ENCODE data around the gene FUNDC1. TPM values are rescaled to one million over a fixed set of nuclear protein-coding genes. Genes with fewer than 3 reads are reported as not detected.
"Not testable (repeated sequence)": the region's sequence is repeated elsewhere in the genome, so short reads cannot be mapped to it uniquely, and the experiment has no call there.

FUNDC1 gene, protein sequence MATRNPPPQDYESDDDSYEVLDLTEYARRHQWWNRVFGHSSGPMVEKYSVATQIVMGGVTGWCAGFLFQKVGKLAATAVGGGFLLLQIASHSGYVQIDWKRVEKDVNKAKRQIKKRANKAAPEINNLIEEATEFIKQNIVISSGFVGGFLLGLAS
- 31.9 and 32.4 TPM in 2 replicates for total RNA-seq (2014; rRNA removed; shearing (Covaris generic))

DNA sequence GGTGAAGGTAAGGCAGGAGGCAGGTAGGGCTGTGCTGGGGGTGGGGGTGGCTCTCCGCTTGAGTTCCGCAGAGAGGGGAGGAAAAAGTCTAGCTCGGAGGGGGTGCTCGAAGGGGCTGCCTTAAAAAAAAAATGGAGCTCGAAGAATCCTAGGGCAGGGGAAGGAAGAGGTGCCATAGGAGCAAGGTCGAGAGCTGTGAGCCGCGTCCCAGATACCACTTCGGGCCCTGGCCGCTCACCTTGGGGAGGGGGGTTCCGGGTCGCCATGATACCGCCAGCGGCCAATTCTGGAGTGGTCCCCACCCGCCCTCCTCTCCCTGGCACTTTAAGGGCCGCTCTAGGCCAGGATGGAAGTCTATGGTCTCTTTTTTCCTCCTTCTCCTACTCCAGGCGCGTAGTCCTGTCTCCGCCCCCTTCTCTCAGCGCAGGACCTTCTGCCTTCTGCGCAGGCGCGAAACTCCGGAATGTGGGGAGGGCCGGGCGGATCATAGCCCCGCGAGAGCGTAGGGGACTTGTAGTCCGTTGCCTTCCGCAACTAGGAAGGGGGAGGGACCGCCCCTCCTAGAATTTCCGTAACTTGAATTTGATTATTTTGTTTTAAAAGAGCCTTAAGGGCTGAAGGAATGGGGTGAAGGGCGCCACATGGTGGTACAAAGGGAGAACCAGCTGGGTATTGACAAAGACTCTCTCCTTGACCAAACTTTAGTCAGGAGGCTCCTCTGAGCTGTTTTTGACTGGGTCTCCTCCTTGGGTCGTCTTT lies at the start of gene FUNDC1:
TSS of gene FUNDC1 (minus strand) at position 293 of the 759 bp plus-strand sequence. CDS start at position 266, 27 bp downstream.
- DNase-seq (ENCODE audit: low spot score), result peak; percentile 95

DNA sequence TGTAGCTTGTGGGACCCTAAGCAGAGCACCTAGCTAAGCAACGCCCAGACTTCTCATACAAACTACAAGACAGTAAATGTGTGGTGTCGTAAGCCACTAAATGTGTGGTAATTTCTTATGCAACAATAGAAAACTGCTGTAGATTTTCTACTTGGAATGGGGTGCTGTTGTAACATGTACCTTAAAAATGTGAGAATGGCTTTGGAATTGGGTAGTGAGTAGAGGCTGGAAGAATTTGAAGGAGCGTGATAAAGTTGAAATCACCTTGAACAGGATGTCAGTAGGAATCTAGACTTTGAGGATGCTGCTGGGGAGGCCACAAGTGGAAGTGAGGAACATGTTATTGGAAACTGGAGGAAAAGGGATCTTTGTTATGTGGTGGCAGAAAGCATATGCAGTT lies 43.2 kb upstream of the FUNDC1 start:
- DNase-seq (ENCODE audit: low spot score), result no peak

DNA sequence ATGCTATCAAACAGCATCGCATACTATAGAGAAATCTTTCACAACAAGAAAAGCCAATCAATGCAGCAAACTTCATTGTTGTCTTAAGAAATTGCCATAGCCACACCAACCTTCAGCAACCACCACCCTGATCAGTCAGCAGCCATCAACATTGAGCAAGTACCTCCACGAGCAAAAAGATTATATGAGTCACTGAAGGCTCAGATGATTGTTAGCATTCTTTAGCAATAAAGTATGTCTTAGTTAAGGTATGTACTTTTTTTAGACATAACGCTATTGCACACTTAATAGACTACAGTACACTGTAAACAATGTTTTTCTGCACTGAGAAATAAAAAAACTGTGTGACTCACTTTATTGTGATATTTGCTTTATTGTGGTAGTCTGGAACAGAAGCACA lies 37.8 kb upstream of the FUNDC1 start:
- DNase-seq (ENCODE audit: low spot score), result peak; percentile 41

DNA sequence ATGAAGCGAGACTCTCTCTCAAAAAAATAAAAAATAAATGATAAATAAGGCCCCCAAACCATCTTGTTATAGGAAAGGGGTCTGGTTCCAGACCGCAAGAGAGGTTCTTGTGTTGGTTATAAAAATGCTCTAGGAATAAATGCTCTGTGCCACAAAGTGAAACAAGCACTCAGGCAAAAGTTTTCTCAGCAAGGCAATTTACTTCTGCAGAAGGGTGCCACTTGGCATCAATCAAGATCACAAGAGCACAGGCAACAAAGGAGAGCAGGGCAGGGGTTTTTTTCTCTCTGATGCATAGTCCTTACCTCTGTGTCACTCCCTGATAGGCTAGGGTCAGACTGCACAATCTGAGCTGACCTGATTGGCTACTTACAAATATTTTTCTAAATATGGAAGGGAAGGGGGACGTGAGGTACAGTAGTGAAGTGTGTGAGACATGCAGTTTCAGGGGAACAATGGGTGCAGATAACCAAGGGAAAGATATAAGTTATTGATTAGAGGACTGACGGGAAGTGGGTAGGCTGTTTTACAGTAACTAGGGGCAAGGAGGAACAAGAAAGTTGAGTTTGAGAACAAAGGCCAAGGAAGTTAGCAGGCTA lies 29.8 kb upstream of the FUNDC1 start:
- no peak for DNase-seq (ENCODE audit: low spot score)

DNA sequence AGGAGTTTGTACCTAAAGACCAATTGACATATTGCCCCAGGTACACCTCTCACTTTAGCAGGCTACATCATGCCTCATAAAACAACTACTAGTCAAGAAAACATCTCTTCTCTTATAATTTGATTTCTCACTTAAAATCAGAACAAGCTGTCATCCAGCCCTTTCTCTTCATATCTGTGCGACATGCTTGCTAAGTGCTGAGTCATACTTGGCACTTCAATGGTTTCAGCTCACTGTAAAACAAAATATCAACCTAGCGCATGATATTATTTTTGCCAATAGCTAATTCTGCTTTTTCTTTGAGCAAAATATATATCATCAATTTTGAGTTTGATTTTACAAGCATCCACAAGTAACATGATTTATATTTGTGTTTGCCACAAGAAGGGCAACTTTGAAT lies 27.9 kb upstream of the FUNDC1 start:
- DNase-seq (ENCODE audit: low spot score), result peak; percentile 10

DNA sequence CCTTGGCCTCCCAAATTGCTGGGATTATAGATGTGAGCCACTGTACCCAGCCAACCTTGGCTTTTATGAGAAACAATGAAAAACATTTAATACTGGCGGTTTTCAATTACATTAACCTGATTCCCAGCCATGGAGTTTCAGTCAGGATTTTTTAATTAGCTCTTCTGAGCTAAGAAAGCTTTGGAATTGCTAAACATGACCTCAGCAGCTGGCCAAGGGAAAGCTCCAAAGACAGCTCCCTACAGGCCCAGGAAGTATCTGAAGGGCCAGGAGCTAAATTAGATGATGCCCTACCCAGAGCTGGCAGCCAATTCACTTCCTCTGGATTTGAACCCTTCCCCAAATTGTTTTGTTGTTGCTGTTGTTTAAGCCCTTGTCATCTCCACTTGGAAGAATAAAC lies 26.5 kb upstream of the FUNDC1 start:
- DNase-seq (ENCODE audit: low spot score), result peak; percentile 27

DNA sequence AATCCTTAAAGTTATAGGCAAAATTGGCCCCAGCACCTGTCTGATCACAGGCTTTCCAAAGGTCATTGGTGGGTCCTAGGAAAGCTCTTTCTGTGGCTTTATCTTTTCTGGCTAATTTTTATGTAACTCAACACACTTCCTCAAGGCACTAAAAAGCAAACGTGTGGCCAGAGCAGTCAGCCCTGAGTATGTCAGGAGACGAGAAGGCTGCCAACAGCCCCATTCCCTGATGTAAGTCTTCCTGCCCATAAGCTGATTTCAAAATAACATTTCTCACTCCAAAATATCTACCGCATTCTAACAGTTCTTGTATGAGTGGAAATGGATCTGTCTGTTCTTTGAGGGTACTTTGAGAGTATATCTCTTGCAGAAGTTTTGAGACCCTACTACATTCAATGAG lies 25.5 kb upstream of the FUNDC1 start:
- DNase-seq (ENCODE audit: low spot score), result no peak

DNA sequence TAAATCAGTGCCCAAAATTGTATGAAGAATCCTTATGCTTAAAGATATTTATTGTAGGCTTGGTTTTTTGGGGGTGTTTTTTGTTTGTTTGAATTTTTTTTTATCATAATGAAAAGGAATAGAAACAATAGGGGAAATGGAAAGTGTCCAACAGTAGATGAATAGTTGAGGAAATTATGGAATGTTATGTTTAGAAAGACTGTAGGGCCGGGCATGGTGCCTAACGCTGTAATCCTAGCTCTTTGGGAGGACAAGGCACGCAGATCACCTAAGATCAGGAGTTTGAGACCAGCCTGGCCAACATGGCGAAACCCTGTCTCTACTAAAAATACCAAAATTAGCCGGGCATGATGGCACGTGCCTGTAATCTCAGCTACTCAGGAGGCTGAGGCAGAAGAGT lies 19.2 kb upstream of the FUNDC1 start:
- DNase-seq (ENCODE audit: low spot score), result not testable (repeated sequence)

DNA sequence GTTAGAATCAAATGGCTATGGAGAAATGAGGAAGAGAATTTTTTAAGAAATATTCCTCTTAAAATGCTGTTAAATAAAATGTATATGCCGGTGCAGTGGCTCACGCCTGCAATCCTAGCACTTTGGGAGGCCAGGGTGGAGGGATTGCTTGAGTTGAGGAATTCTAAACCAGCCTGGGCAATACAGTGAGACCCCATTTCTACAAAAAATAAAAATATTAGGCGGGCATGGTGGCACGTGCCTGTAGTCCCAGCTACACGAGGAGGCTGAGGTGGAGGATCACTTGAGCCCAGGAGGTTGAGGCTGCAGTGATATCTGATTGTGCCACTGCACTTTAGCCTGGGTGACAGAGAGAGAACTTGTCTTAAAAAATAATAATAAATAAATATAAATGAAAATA lies 7.9 kb upstream of the FUNDC1 start:
- no peak for DNase-seq (ENCODE audit: low spot score)

DNA sequence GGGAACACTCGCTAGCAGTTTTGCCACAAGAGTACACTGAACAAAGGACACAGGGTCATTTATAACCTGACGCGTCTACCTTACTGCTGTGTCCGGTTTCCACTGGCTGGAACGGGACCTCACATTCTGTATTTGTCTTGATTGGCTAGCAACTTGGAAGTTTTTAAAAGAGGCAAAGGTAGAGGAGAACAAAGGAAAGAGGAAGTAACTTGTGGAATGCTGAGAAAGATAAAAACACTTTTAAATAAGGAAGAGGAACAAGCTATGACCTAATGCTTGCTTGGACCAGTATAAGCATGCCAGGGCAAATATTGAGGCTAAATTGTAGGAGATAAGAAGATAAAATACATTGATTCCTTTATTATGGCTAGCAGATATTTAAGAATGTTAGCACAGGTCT lies 2.8 kb upstream of the FUNDC1 start:
- DNase-seq (ENCODE audit: low spot score), result not testable (repeated sequence)

DNA sequence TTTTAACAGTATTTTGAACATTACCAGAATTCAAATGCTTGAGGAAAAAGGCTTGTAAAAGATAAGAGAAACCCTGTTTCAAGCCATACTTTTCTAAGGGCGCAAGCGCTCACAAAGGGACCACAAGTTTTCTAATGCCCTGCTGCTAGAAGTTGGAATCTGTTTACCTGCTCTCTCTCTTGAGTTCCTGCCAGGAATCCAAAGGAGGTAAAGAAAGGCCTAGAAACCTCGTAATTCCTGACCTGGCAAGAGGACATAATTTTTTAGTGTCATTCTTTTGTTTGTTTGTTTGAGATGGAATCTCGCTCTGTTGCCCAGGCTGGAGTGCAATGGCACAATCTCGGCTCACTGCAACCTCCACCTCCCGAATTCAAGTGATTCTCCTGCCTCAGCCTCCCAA lies 1.4 kb upstream of the FUNDC1 start:
- DNase-seq (ENCODE audit: low spot score), result no peak

DNA sequence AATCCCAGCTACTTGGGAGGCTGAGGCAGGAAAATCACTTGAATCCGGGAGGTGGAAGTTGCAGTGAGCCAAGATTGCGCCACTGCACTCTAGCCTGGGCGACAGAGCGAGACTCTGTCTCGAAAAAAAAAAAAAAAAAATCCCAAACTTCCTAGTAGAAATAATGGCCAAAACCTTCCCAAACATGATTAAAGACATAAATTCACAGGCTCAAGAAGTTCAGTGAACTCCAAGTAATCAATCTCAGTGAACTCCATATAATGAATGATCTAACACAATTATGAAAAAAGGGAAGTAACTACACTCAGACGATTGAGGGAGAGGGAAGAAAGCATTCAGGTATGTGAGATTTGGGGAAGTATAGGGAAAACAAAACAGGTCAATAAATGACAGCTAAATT lies 6.5 kb downstream of the FUNDC1 start:
- no peak for DNase-seq (ENCODE audit: low spot score)

DNA sequence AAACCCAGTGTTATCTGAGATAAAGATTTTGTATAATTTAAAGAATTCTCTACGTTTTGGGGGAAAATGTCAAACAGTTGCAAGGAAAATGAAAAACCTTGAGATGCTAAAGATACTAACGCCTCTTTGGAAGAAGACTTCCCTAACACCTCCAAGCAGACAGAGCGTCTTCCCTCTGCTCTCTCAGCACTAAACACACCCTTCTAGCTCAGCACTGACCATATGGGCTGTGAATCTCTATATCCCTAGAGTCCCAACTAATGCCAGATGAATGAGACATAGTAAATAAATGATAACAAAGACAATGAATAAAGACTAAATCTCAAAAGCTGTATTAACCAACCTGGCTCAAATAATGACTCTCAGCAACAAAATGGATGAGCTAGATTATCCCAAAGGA lies 13.3 kb downstream of the FUNDC1 start:
- DNase-seq (ENCODE audit: low spot score), result no peak

DNA sequence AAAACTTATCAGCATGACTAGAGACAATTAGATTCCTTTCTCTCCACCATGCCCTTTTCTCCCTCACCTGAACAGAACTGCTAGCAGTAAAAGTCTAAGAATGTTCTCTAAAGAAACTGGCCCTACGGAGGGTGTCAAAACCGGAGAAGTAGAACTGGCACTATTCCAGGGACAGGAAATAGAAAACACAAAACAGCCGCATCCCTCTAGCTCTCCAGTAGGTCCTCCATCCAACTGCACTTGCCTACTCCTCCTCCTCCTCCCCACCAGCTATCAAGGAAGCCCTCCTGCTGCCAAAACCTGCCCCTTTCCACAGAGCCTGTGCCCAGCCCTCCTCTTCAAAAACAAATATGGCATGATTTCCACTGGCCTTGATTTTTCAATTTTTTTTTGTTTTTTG lies 28.4 kb downstream of the FUNDC1 start:
- DNase-seq (ENCODE audit: low spot score), result no peak

DNA sequence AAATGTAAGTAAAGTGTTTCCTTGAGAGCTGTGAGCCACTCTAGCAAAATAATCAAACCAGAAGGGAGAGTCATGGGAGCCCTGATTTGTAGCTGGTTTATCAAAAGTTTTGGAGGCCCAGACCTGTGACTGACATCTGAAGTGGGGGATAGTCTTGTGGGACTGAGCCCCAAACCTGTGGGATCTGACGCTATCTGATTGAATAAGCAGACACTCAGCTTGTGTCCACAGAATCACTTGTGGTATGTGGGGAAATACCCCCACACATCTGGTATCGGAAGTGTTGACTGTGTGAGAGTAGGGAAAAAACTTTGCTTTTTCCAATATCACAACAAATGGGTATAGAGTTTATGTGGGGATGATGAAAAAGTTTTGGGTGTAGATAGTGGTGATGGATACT lies 35.4 kb downstream of the FUNDC1 start:
- no peak for DNase-seq (ENCODE audit: low spot score)

DNA sequence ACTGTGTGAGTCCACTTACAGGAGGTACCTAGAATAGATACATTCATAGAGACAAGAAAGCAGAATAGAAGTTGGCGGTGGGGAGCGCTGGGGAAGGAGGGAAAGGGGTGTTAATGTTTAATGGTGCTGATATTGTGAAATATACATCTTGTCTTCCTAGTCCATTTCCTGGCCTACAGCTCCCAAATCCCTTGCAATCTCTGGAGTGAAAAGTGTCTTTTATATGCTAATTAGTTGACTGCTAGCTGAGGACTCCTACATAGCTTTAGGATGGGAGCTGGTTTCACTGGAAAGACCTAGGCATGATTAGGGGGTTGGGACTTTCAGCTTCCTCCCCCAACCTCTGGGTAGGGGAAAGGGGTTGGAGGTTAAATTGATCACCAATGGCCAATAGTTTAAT lies 36.0 kb downstream of the FUNDC1 start:
- DNase-seq (ENCODE audit: low spot score), result no peak

DNA sequence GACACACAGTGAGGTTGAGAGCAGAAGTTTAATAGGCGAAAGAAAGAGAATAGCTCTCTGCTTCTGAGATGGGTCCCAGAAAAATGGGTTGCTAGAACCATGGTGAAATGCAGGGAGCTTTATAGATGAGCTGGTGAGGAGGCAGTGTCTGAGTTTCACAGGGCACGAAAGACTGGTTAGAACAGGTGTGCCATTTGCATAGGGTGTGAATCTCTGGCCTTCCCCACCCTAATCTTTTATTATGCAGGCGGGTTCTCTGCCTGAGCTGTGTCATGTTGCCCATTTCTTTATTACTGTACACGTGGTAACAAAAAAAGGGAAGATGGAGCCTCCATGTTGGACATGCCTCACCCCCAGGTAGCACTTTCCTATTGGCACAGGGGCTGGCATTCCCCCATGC lies 39.1 kb downstream of the FUNDC1 start:
- DNase-seq (ENCODE audit: low spot score), result no peak

DNA sequence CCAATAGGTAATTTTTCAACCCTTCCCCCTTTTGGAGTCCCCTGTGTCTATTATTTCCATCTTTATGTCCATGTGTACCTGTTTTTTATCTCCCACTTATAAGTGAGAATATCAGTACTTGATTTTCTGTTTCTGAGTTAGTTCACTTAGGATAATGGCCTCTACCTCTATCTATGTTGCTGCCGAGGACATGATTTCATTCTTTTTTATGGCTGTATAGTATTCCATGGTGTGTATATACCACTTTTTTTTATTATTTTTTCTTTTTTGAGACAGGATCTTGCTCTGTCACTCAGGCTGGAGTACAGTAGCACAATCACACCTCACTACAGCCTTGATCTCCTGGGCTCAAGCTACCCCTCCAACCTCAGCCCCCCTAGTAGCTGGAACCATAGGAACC lies 47.6 kb downstream of the FUNDC1 start:
- DNase-seq (ENCODE audit: low spot score), result no peak

DNA sequence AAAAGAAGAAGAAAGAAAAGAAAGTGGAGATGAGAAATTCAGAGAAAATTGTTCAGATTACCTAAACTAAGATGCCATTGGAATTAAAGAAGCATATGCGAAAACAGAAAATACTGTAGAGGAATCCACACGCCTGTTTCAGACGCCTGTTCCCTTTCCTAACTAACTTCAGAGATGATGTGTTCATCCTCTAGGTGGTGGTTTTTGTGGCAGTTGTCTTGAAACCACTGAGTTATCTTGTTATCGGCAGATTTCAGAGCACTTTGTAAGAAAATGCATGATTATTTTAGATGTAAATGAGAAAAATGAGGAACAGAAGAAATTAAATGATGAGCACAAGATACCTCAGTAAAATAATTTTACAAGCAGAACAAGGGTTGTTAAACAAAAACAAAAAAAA lies 48.3 kb downstream of the FUNDC1 start:
- DNase-seq (ENCODE audit: low spot score), result no peak

DNA sequence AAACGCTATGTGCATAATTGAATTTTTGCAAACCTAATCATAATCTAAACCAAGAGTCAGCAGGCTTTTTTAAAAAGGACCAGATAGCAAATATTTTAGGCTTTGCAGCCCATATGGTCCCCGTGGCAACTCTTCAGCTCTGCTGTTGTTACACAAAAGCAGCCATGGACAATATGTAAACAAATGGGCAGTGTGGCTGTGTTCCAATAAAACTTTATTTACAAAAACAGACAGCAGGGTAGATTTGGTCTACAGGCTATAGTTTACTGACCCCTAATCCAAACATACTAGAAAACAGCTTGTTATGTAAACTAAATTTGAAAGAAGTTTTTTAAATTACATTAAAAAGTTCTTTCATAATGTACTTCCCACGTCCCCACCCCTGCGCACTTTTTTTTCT lies 53.1 kb downstream of the FUNDC1 start:
- DNase-seq (ENCODE audit: low spot score), result no peak

DNA sequence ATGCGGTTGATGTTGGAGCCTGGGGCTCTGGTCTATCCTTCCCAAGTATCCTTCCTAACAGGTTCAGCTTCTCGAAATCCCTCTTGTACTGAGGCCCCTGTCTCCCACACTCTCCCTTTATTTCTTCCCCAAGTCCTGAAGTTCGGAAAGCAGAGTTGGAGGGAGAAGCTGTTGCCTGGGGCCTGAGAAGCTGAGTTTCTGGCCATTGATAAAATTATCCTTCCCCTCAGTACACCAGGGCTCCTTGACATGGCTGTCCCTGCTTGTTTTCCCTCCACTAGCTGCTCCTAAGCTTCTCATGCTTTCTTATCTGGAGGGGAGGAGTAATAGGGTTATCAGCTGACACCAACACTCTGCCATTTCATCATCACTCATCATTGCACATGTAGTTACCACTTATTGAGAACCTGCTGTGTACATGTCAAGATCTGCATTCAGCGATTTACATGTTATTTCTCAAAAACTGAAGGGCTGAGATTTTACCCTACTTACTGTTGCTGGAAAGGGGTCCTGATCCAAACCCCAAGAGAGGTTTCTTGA lies 58.0 kb downstream of the FUNDC1 start:
- DNase-seq (ENCODE audit: low spot score), result no peak

DNA sequence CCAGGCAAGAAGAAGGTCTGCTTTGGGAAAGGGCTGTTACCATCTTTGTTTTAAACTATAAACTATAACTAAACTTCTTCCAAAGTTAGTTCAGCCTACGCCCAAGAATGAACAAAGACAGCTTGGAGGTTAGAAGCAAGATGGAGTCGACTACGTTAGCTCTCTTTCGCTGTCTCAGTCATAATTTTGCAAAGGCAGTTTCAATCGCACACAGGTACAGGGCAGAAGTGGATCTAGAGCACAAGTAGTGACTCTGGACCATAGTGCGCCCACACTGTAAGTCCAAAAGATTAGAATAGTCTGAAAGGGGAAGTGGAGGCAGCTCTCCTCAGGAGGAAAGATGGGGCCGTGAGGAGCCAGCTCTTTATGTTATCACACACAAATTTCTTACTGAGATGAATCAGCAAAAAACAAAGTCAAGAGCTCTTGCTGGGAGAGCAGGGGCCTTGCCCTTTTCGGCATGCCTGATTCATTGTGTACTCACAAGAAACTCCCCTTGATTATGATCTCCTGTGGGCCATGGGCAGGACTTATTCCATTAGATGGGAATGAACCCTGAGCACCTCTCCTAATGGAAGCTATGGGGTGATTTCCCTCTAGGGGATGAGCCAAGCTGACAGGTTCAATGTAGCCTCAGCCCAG lies 58.6 kb downstream of the FUNDC1 start:
- no peak for DNase-seq (ENCODE audit: low spot score)

DNA sequence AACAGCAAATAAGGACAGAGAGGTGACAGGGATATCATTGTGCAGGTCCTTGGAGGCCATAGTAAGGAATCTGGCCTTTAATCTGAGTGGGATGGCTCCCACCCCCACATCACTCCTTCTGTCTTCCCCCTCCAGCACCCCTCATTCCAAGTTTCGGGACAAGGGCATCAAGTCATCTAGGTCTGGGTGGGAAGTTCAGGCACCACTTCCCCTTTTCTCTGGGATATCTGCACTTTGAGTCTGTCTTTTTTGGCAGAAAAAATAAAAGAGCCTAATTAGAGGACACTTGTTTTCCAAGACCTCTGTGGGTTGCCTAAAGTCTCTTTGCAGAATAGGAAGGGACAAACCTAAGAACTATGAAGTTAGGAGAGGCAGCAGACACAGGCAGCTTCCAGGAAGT lies 60.1 kb downstream of the FUNDC1 start:
- no peak for DNase-seq (ENCODE audit: low spot score)

Data from H4 (cell line).